IPS-NIHi7 (cell line): Measurements from ENCODE around the gene KLRF2.

Source experiments
- DNase-seq: peaks from one replicate; pipeline ENCODE4 v3.0.0; 2012; ENCODE audit warnings: mixed read lengths; ENCODE audit errors: extremely low spot score

Gene KLRF2

GRCh38 chr12:9888665-9889273 lies 7.5 kb downstream of the KLRF2 start:
- no peak for DNase-seq

GRCh38 chr12:9895215-9895971 lies 14.1 kb downstream of the KLRF2 start:
- DNase-seq = no peak

GRCh38 chr12:9897535-9897934 lies 16.2 kb downstream of the KLRF2 start:
- no peak for DNase-seq

- DNase-seq = no peak
Observed at GRCh38 chr12:9899209-9899608, 17.9 kb downstream of the KLRF2 start.

- DNase-seq = no peak
Observed at GRCh38 chr12:9900930-9901329, 19.6 kb downstream of the KLRF2 start.

- no peak for DNase-seq
Observed at GRCh38 chr12:9902539-9903228, 21.4 kb downstream of the KLRF2 start.

- DNase-seq = no peak
Observed at GRCh38 chr12:9906873-9907272, 25.6 kb downstream of the KLRF2 start.

GRCh38 chr12:9907769-9908168 lies 26.5 kb downstream of the KLRF2 start:
- DNase-seq = no peak

- no peak for DNase-seq
Observed at GRCh38 chr12:9908350-9908749, 27.1 kb downstream of the KLRF2 start.

GRCh38 chr12:9909724-9910123 lies 28.4 kb downstream of the KLRF2 start:
- no peak for DNase-seq

- no peak for DNase-seq
Observed at GRCh38 chr12:9910716-9911421, 29.6 kb downstream of the KLRF2 start.

GRCh38 chr12:9911708-9912107 lies 30.4 kb downstream of the KLRF2 start:
- no peak for DNase-seq

- DNase-seq = no peak
Observed at GRCh38 chr12:9919443-9919842, 38.2 kb downstream of the KLRF2 start.

GRCh38 chr12:9920451-9920850 lies 39.2 kb downstream of the KLRF2 start:
- DNase-seq = no peak

GRCh38 chr12:9922429-9922828 lies 41.1 kb downstream of the KLRF2 start:
- no peak for DNase-seq

GRCh38 chr12:9925705-9926393 lies 44.6 kb downstream of the KLRF2 start:
- peak; percentile 60 for DNase-seq

GRCh38 chr12:9926876-9927275 lies 45.6 kb downstream of the KLRF2 start:
- no peak for DNase-seq

GRCh38 chr12:9928607-9929006 lies 47.3 kb downstream of the KLRF2 start:
- no peak for DNase-seq

- DNase-seq = no peak
Observed at GRCh38 chr12:9931245-9931644, 50.0 kb downstream of the KLRF2 start.

- DNase-seq = no peak
Observed at GRCh38 chr12:9932270-9932669, 51.0 kb downstream of the KLRF2 start, which contains the start of gene CLEC2A. Gene CLEC2A (minus strand): TSS chr12:9932370. CDS start chr12:9932329, 41 bp downstream.

GRCh38 chr12:9933958-9934357 lies 52.7 kb downstream of the KLRF2 start:
- no peak for DNase-seq

- no peak for DNase-seq
Observed at GRCh38 chr12:9935026-9935425, 53.7 kb downstream of the KLRF2 start.
